Measurements from ENCODE around the gene OR6N1. TPM values are rescaled to one million over a fixed set of nuclear protein-coding genes. Genes with fewer than 3 reads are reported as not detected.

Gene OR6N1
- total RNA-seq, 2 experiments from 2014 or later, result not detected

- H3K9me3 Mint-ChIP-seq (ENCODE audit: insufficient read depth), result no peaks in the 10 kb centered on the region
- H3K4me1 Mint-ChIP-seq (ENCODE audit: low read depth), result no peaks in the 10 kb centered on the region
- ChIA-PET POLR2A (no interaction called here), CTCF (no interaction called here)
- H3K36me3 Mint-ChIP-seq (ENCODE audit: low read depth), result no peaks in the 10 kb centered on the region
- no peak for DNase-seq
- no peak for ATAC-seq
- no peak overlapping the region for H3K4me3 Mint-ChIP-seq
- H3K27ac Mint-ChIP-seq, result no peak overlapping the region
- peaks cover 13% of the 10 kb centered on the region for H3K27me3 Mint-ChIP-seq (ENCODE audit: low read depth)
These were observed 39.5 kb downstream of the OR6N1 start for GRCh38 chr1:158732524-158732923.

GRCh38 chr1:158731707-158732106 is 40.3 kb downstream of the OR6N1 start:
- Mint-ChIP-seq H3K36me3 (ENCODE audit: low read depth) (no peaks in the 10 kb centered on the region), H3K27me3 (ENCODE audit: low read depth) (peaks cover 13% of the 10 kb centered on the region), H3K27ac (no peak overlapping the region), H3K4me1 (ENCODE audit: low read depth) (no peaks in the 10 kb centered on the region), H3K4me3 (no peak overlapping the region), H3K9me3 (ENCODE audit: insufficient read depth) (no peaks in the 10 kb centered on the region)
- POLR2A ChIA-PET, result no interaction called here
- ATAC-seq, result no peak
- no peak for DNase-seq
- CTCF ChIA-PET, result no interaction called here

- DNase-seq, result no peak
- ChIA-PET POLR2A (no interaction called here), CTCF (no interaction called here)
- peaks cover 11% of the 10 kb centered on the region for H3K27me3 Mint-ChIP-seq (ENCODE audit: low read depth)
- no peak overlapping the region for H3K27ac Mint-ChIP-seq
- no peak for ATAC-seq
- no peak overlapping the region for H3K4me3 Mint-ChIP-seq
- no peaks in the 10 kb centered on the region for H3K4me1 Mint-ChIP-seq (ENCODE audit: low read depth)
- no peaks in the 10 kb centered on the region for H3K36me3 Mint-ChIP-seq (ENCODE audit: low read depth)
- H3K9me3 Mint-ChIP-seq (ENCODE audit: insufficient read depth), result no peaks in the 10 kb centered on the region
These were observed 41.5 kb downstream of the OR6N1 start for GRCh38 chr1:158730453-158730852.

GRCh38 chr1:158728510-158729225 is 43.3 kb downstream of the OR6N1 start:
- Mint-ChIP-seq H3K36me3 (ENCODE audit: low read depth) (no peaks in the 10 kb centered on the region), H3K9me3 (ENCODE audit: insufficient read depth) (no peaks in the 10 kb centered on the region), H3K4me3 (no peak overlapping the region), H3K4me1 (ENCODE audit: low read depth) (no peaks in the 10 kb centered on the region), H3K27ac (no peak overlapping the region), H3K27me3 (ENCODE audit: low read depth) (peaks cover 11% of the 10 kb centered on the region)
- ChIA-PET CTCF (no interaction called here), POLR2A (no interaction called here)
- ATAC-seq, result no peak
- DNase-seq, result no peak

- no peaks in the 10 kb centered on the region for H3K9me3 Mint-ChIP-seq (ENCODE audit: insufficient read depth)
- H3K27me3 Mint-ChIP-seq (ENCODE audit: low read depth), result peaks cover 11% of the 10 kb centered on the region
- H3K36me3 Mint-ChIP-seq (ENCODE audit: low read depth), result no peaks in the 10 kb centered on the region
- no peak overlapping the region for H3K27ac Mint-ChIP-seq
- DNase-seq, result no peak
- no peak overlapping the region for H3K4me3 Mint-ChIP-seq
- CTCF ChIA-PET, result no interaction called here
- no peak for ATAC-seq
- H3K4me1 Mint-ChIP-seq (ENCODE audit: low read depth), result no peaks in the 10 kb centered on the region
- POLR2A ChIA-PET, result no interaction called here
These were observed 47.6 kb downstream of the OR6N1 start for GRCh38 chr1:158724442-158724841.

- H3K27ac Mint-ChIP-seq, result no peak within 1 kb of the TSS
- ATAC-seq, result no peak
These were observed 51.4 kb downstream of the OR6N1 start, which contains the start of gene OR6K3 for GRCh38 chr1:158720620-158721019. OR6K3 (minus strand) TSS chr1:158720720; CDS start chr1:158718115, 2,605 bp downstream.

GRCh38 chr1:158719664-158720063 is 52.3 kb downstream of the OR6N1 start:
- DNase-seq (no peak), ATAC-seq (no peak)
- ChIA-PET POLR2A (no interaction called here), CTCF (no interaction called here)
- Mint-ChIP-seq H3K36me3 (ENCODE audit: low read depth) (no peaks in the 10 kb centered on the region), H3K27me3 (ENCODE audit: low read depth) (peaks cover 4% of the 10 kb centered on the region), H3K27ac (no peak overlapping the region), H3K9me3 (ENCODE audit: insufficient read depth) (no peaks in the 10 kb centered on the region), H3K4me1 (ENCODE audit: low read depth) (no peaks in the 10 kb centered on the region), H3K4me3 (no peak overlapping the region)

More at GRCh38 chr1:158720620-158721019, 51.4 kb downstream of the OR6N1 start, which contains the start of gene OR6K3:
- H3K36me3 Mint-ChIP-seq (ENCODE audit: low read depth), result no peaks in the 10 kb centered on the region
- POLR2A ChIA-PET, result no interaction called here
- CTCF ChIA-PET, result no interaction called here
- H3K4me3 Mint-ChIP-seq, result no peak within 1 kb of the TSS
- H3K4me1 Mint-ChIP-seq (ENCODE audit: low read depth), result no peaks in the 10 kb centered on the region
- DNase-seq, result no peak
- peaks cover 4% of the 10 kb centered on the region for H3K27me3 Mint-ChIP-seq (ENCODE audit: low read depth)
- no peaks in the 10 kb centered on the region for H3K9me3 Mint-ChIP-seq (ENCODE audit: insufficient read depth)

- Mint-ChIP-seq H3K4me3 (no peak overlapping the region), H3K4me1 (ENCODE audit: low read depth) (no peaks in the 10 kb centered on the region), H3K36me3 (ENCODE audit: low read depth) (no peaks in the 10 kb centered on the region), H3K9me3 (ENCODE audit: insufficient read depth) (no peaks in the 10 kb centered on the region), H3K27me3 (ENCODE audit: low read depth) (peaks cover 3% of the 10 kb centered on the region), H3K27ac (no peak overlapping the region)
- ATAC-seq, result no peak
- ChIA-PET POLR2A (no interaction called here), CTCF (no interaction called here)
- no peak for DNase-seq
These were observed 54.7 kb downstream of the OR6N1 start for GRCh38 chr1:158717344-158717743.

GRCh38 chr1:158716335-158716734 is 55.7 kb downstream of the OR6N1 start:
- ATAC-seq (no peak), DNase-seq (no peak)
- Mint-ChIP-seq H3K4me3 (no peak overlapping the region), H3K4me1 (ENCODE audit: low read depth) (no peaks in the 10 kb centered on the region), H3K9me3 (ENCODE audit: insufficient read depth) (no peaks in the 10 kb centered on the region), H3K27ac (no peak overlapping the region), H3K36me3 (ENCODE audit: low read depth) (no peaks in the 10 kb centered on the region), H3K27me3 (ENCODE audit: low read depth) (peaks cover 6% of the 10 kb centered on the region)
- POLR2A ChIA-PET, result no interaction called here
- CTCF ChIA-PET, result no interaction called here

GRCh38 chr1:158714754-158715153 is 57.2 kb downstream of the OR6N1 start:
- Mint-ChIP-seq H3K27ac (no peak overlapping the region), H3K9me3 (ENCODE audit: insufficient read depth) (no peaks in the 10 kb centered on the region), H3K27me3 (ENCODE audit: low read depth) (peaks cover 10% of the 10 kb centered on the region), H3K4me1 (ENCODE audit: low read depth) (no peaks in the 10 kb centered on the region), H3K4me3 (no peak overlapping the region), H3K36me3 (ENCODE audit: low read depth) (no peaks in the 10 kb centered on the region)
- ATAC-seq, result no peak
- CTCF ChIA-PET, result no interaction called here
- POLR2A ChIA-PET, result no interaction called here
- DNase-seq, result no peak

Other genes starting within 250 kb of the OR6N1 start
- gene OR6Y1, start 217.8 kb downstream of the OR6N1 start, total RNA-seq, result not detected
- not detected for gene OR6P1, start 201.6 kb downstream of the OR6N1 start, total RNA-seq
- not detected for gene OR10X1, start 192.3 kb downstream of the OR6N1 start, total RNA-seq
- gene OR10Z1, start 166.9 kb downstream of the OR6N1 start, total RNA-seq, result not detected
- not detected for gene SPTA1, start 85.5 kb downstream of the OR6N1 start, total RNA-seq
- gene OR6K2, start 71.5 kb downstream of the OR6N1 start, total RNA-seq, result not detected
- gene OR6K3, start 51.5 kb downstream of the OR6N1 start, total RNA-seq, result not detected
- not detected for gene OR6K6, start 17.5 kb downstream of the OR6N1 start, total RNA-seq
- not detected for gene OR6N2, start 9.0 kb upstream of the OR6N1 start, total RNA-seq
- not detected for gene MNDA, start 59.2 kb upstream of the OR6N1 start, total RNA-seq
- gene PYHIN1, start 159.4 kb upstream of the OR6N1 start, total RNA-seq, result 10 to 100 TPM; 11.5 to 12.5 TPM
- 100 to 1,000 TPM; 308 to 314 TPM for gene IFI16, start 237.7 kb upstream of the OR6N1 start, total RNA-seq